Fibroblast of gingiva (primary cell): Measurements from ENCODE around the gene ZBTB1.
"Not testable (repeated sequence)": the region's sequence is repeated elsewhere in the genome, so short reads cannot be mapped to it uniquely, and the experiment has no call there.

Experiments
- DNase-seq: peaks from one replicate; pipeline ENCODE4 v3.0.0-alpha.2; 2011; ENCODE audit warnings: low read depth

ZBTB1 gene

GRCh38 chr14:64531567-64531966 is 27.0 kb downstream of the ZBTB1 start:
- DNase-seq: no peak

GRCh38 chr14:64536488-64537245 is 32.1 kb downstream of the ZBTB1 start:
- DNase-seq: peak; percentile 56

GRCh38 chr14:64540208-64541202 is 35.9 kb downstream of the ZBTB1 start, which contains the start of gene HSPA2:
Gene HSPA2, plus strand, starts transcription at chr14:64540741. Its CDS starts 109 bp downstream, at chr14:64540850.
- peak; percentile 99 for DNase-seq

GRCh38 chr14:64541261-64541971 is 36.8 kb downstream of the ZBTB1 start:
- DNase-seq: no peak

GRCh38 chr14:64541972-64542835 is 37.6 kb downstream of the ZBTB1 start:
- no peak for DNase-seq

- DNase-seq: no peak
These were observed 38.2 kb downstream of the ZBTB1 start for GRCh38 chr14:64542836-64543201.

- no peak for DNase-seq
These were observed 40.2 kb downstream of the ZBTB1 start for GRCh38 chr14:64544607-64545312.

- DNase-seq: no peak
These were observed 44.4 kb downstream of the ZBTB1 start for GRCh38 chr14:64549016-64549415.

- no peak for DNase-seq
These were observed 45.4 kb downstream of the ZBTB1 start, which contains the start of gene PPP1R36 for GRCh38 chr14:64549791-64550620. Gene PPP1R36, plus strand, starts transcription at chr14:64549961. Its CDS starts 37 bp downstream, at chr14:64549998.

- no peak for DNase-seq
These were observed 46.2 kb downstream of the ZBTB1 start for GRCh38 chr14:64550621-64551333.

GRCh38 chr14:64554556-64554955 is 50.0 kb downstream of the ZBTB1 start:
- DNase-seq: no peak

- DNase-seq: peak; percentile 82
These were observed 52.0 kb downstream of the ZBTB1 start for GRCh38 chr14:64556526-64556925.

- DNase-seq: not testable (repeated sequence)
These were observed 53.6 kb downstream of the ZBTB1 start for GRCh38 chr14:64558216-64558615.

- no peak for DNase-seq
These were observed 57.1 kb downstream of the ZBTB1 start for GRCh38 chr14:64561631-64562030.

GRCh38 chr14:64562436-64562835 is 57.9 kb downstream of the ZBTB1 start:
- no peak for DNase-seq

GRCh38 chr14:64563696-64564095 is 59.1 kb downstream of the ZBTB1 start:
- no peak for DNase-seq

- DNase-seq: peak; percentile 62
These were observed 62.1 kb downstream of the ZBTB1 start for GRCh38 chr14:64566651-64567122.

- peak; percentile 88 for DNase-seq
These were observed 64.6 kb downstream of the ZBTB1 start for GRCh38 chr14:64569138-64569631.
